Astrocyte of the spinal cord (primary cell): ENCODE measurements around the gene NPLOC4.

ENCODE experiments used
- DNase-seq: peaks from one replicate; pipeline ENCODE4 v3.0.0; 2011; ENCODE audit warnings: low read depth, low spot score
- H3K4me3 ChIP-seq: 2 replicates; pipeline ENCODE4 v1.5.1; 2011; ENCODE audit warnings: low read depth, mild to moderate bottlenecking, low read length, moderate library complexity
- in situ Hi-C: cut with HindIII; loops from 2 replicates; pipeline ENCODE4 v1.10.0; 2017; ENCODE audit warnings: low sequenced_read_pairs
- TF ChIP-seq, protein P1 (sequence below): IDR thresholded peaks from 2 replicates; pipeline ENCODE4 v1.5.1; 2012; ENCODE audit warnings: low read depth, mild to moderate bottlenecking, low read length, inconsistent platforms

Gene NPLOC4

DNA sequence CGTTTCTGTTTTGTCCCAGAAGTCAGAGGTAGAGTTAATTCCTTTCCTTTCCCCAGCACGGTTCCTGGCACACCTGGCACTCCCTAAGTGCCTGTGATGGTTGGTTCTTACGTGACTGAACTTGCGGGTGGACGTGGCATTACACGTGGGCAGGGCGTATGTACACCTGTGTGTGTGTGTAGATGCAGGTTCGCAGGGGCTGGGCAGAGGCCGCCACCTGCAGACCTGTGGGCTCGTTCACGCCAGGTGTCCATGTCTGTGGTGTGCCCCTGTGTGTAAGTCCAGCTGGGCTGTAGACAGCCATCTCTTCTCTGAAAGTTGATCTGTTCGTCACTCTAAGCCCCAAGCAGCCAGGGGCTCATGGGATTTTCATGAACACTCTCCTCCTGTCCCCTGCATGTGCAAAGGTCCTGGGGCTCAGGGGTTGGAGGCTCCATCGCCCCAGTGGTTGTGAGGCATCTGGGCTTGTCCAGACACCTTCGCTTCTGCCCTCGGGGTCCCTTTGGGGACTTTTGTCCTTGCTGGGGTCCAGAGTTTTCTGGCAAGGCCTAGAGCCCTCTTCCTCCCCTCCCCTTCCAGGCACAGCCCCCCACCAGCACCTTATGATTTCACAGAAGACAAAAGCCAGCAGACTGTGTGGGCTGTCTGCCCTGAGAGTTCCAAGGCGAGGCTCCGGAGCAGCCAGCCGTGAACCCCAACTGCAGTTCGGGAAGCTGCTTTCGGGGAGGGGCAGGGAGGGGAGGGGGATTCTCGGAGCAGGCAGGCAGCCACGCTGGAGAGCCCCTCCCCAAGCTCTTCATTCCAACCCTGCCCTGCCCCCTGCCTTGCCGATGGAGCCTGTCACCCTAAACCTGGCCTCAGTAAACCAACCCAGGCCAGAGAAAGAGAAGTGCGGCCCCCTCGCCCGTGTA lies 114.2 kb downstream of the NPLOC4 start:
- in situ Hi-C loops = no loop called here
- no peak for DNase-seq
- TF ChIP-seq, protein P1, sequence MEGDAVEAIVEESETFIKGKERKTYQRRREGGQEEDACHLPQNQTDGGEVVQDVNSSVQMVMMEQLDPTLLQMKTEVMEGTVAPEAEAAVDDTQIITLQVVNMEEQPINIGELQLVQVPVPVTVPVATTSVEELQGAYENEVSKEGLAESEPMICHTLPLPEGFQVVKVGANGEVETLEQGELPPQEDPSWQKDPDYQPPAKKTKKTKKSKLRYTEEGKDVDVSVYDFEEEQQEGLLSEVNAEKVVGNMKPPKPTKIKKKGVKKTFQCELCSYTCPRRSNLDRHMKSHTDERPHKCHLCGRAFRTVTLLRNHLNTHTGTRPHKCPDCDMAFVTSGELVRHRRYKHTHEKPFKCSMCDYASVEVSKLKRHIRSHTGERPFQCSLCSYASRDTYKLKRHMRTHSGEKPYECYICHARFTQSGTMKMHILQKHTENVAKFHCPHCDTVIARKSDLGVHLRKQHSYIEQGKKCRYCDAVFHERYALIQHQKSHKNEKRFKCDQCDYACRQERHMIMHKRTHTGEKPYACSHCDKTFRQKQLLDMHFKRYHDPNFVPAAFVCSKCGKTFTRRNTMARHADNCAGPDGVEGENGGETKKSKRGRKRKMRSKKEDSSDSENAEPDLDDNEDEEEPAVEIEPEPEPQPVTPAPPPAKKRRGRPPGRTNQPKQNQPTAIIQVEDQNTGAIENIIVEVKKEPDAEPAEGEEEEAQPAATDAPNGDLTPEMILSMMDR = peak; percentile 53
- no peak overlapping the region for H3K4me3 ChIP-seq

DNA sequence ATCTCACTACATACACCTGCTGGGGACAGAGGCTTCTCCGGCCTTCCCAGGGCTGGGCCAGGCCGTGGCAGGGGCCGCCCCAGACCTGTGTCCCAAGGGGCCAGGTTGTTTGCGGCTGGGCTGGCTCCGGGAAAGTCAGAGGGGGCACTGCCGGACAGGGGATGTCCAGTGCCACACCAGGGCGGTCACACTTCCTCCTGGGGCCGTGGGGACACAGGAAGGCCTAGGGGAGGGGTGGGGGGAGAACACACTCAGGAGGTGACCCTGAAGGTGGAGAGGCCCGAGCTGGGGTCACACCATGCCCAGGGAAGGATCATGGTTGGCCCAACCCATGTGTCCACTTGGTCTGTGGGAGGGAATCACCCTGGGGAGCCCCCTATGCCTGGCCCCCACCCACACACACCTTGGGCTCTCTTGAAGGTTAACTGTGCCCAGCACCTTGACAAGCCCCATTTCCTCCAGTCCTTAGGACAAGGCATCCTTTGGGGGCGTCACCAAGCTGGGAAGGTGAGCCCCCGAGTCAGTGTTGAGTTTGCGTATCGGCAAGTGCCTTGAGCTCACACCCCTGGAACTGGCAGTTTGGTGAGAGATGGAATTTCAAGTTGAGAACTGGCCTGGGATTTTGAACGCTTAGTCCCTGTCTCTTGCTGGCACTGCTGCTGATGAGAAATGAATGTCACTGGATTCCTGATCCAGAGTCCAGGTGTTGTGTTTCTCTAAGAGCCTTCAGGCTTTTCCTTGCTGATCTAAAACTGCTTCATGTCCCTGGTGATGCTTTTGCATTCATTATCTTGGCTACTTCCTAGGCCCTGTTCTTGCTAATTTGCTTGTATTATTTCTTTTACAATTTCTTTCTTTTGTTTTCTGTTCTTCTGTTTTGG lies 116.7 kb downstream of the NPLOC4 start:
- no peak for DNase-seq
- no peak overlapping the region for H3K4me3 ChIP-seq
- TF ChIP-seq, protein P1 = no peak
- in situ Hi-C loops = no loop called here

DNA sequence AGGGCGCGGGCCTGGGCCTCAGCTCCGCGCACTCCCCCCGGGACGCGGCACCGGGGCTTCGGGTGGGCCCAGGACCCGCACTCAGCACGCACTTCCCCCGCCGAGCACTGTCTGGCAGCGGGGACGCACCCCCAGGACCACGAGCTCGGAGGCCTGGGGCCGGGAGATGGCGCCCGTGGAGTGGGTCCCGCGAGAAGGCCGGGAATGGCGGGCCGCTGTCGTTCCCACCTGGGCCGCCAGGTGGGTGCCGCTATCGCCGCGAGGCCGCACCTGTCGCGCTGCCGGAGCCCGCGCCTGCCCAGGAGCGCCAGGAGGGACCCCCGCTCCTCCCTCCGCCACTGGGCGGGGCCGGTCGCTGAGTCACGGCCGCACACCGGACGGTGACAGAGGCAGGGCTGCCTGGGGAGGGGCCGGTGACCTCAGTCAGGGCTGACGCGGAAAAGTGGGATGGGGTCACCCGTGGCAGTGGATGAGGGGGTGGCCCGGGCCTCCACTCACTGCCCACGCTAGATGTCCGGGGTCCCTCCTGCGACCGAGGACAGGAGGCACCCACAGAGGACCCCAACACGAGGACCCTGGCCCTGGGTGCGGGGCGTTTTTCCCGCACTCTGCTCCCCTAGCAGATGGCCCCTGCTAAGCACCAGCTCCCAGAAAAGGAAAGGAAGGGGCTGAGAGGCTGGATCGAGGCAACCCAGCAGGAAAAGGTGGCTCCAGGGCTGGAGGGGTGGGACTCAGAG lies 117.5 kb downstream of the NPLOC4 start:
- in situ Hi-C loops = loop anchor here (10.0 kb wide), 1 partner anchor 115 kb away; no protein-coding TSS in a partner anchor
- TF ChIP-seq, protein P1 = peak; percentile 22
- peak overlapping the region; percentile 22 for H3K4me3 ChIP-seq
- DNase-seq = no peak

DNA sequence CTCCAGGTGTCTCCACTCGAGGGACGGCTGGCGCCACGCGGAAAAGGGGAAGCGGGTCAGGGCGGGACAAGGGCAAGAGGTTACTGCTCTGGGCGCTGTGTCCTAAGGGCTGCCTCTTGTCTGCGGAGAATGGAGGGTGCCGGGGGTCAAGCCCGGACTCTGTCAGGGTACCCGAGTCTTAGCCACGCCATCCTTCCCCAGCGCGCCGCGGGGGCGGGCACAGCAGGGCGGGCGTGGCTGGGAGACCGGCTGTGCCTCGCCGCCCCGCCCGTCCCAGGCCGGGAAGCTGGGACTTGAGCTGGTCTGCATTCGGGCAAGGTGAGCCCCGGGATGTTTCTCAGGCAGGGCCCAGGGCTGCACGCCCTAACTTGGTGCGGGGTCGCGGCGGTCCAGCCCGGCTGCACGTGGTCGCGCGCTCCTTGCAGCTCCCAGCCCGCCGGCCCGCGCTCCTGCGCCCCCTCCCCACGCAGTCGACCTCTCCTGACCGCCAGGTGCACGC lies 118.1 kb downstream of the NPLOC4 start:
- DNase-seq = no peak
- H3K4me3 ChIP-seq = peak overlapping the region; percentile 22
- in situ Hi-C loops = loop anchor here (10.0 kb wide), 1 partner anchor 114 kb away; no protein-coding TSS in a partner anchor
- TF ChIP-seq, protein P1 = no peak

DNA sequence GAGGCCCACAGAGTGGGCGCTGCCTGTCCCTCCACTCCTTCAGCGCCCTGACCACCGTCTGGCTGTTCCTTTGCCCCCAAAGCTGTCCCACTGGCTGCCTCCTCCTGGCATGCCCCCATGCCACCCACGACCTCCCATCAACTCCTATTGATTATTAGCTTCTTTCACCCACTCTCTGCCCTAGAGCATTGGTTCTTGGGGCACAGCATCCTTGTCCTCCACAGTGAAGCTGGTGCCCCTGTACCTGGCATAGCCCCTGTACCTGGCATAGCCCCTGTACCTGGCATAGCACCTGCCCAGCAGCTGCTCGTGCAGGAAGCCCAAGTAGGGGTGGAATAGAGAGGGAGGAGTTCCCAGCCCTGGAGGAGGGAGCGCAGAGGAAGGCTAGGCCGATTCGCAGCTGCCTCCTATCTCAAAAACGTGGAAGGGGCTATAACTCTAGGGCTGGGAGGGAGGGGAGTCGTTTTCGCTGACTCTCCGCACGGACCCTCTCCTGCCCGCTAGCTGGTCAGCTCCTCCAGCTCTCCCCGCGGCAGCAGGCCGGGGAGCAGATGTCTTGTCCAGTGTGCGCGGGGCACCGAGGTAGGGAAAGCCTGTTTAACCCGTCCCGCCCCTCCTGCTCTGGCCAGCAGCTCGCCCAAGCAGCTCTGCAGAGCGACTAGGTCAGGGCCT lies 118.7 kb downstream of the NPLOC4 start:
- TF ChIP-seq, protein P1 = no peak

More for the DNA sequence above, 118.7 kb downstream of the NPLOC4 start:
- in situ Hi-C loops = loop anchor here (10.0 kb wide), 1 partner anchor 113 kb away; no protein-coding TSS in a partner anchor
- DNase-seq = no peak
- H3K4me3 ChIP-seq = peak overlapping the region; percentile 22
